HEK293T (cell line): Measurements from ENCODE around the gene TREML4.
A peak's percentile ranks its signal among the peaks of the same experiment; 100 is the strongest.

Source experiments
- CTCF ChIA-PET: fragments of 350-600 bp; formaldehyde crosslinking; extraction: SDS; loops from one replicate; lab custom pipeline; 2021; ENCODE audit warnings: antibody characterized with exemption, inconsistent platforms; lab: Yijun Ruan, JAX
- POLR2A ChIA-PET: fragments of 350-600 bp; formaldehyde crosslinking; extraction: SDS; loops from one replicate; lab custom pipeline; 2020; ENCODE audit warnings: antibody characterized with exemption, inconsistent platforms; lab: Yijun Ruan, JAX
- DNase-seq: peaks from one replicate; pipeline ENCODE4 v3.0.0; 2012; ENCODE audit warnings: mixed read lengths; ENCODE audit errors: extremely low spot score
- ARNT ChIP-seq: fragments of 450-650 bp; IDR thresholded peaks from 2 replicates; pipeline ENCODE4 v1.6.1; 2017; ENCODE audit warnings: mild to moderate bottlenecking
- BHLHE40 ChIP-seq: fragments of 450-650 bp; IDR thresholded peaks from 2 replicates; pipeline ENCODE4 v1.6.1; 2016; ENCODE audit warnings: mild to moderate bottlenecking, moderate library complexity, borderline replicate concordance
- CTBP1 ChIP-seq: fragments of 450-650 bp; IDR thresholded peaks from 2 replicates; pipeline ENCODE4 v1.6.1; 2016; ENCODE audit warnings: borderline replicate concordance
- ELF4 ChIP-seq: fragments of 450-650 bp; IDR thresholded peaks from 2 replicates; pipeline ENCODE4 v1.6.1; 2017; ENCODE audit warnings: antibody characterized with exemption
- FOXA1 ChIP-seq: fragments of 450-650 bp; IDR thresholded peaks from 2 replicates; pipeline ENCODE4 v1.6.1; 2016; ENCODE audit warnings: mild to moderate bottlenecking
- FOXK2 ChIP-seq: fragments of 450-650 bp; IDR thresholded peaks from 2 replicates; pipeline ENCODE4 v1.6.1; 2016; ENCODE audit warnings: mild to moderate bottlenecking
- FOXM1 ChIP-seq: fragments of 450-650 bp; IDR thresholded peaks from 2 replicates; pipeline ENCODE4 v1.6.1; 2017; ENCODE audit warnings: mild to moderate bottlenecking, borderline replicate concordance
- HDGF ChIP-seq: fragments of 450-650 bp; IDR thresholded peaks from 2 replicates; pipeline ENCODE4 v1.6.1; 2017; ENCODE audit warnings: antibody characterized with exemption, borderline replicate concordance
- L3MBTL2 ChIP-seq: fragments of 450-650 bp; conservative IDR thresholded peaks from 2 replicates; pipeline ENCODE4 v1.6.1; 2016; ENCODE audit warnings: mild to moderate bottlenecking
- LEF1 ChIP-seq: fragments of 450-650 bp; IDR thresholded peaks from 2 replicates; pipeline ENCODE4 v1.6.1; 2017; ENCODE audit warnings: mild to moderate bottlenecking, borderline replicate concordance
- NFRKB ChIP-seq: fragments of 450-650 bp; IDR thresholded peaks from 2 replicates; pipeline ENCODE4 v1.6.1; 2016; ENCODE audit warnings: mild to moderate bottlenecking, moderate library complexity
- SP1 ChIP-seq: fragments of 450-650 bp; IDR thresholded peaks from 2 replicates; pipeline ENCODE4 v1.6.1; 2017
- SUZ12 ChIP-seq: fragments of 450-650 bp; IDR thresholded peaks from 2 replicates; pipeline ENCODE4 v1.6.1; 2016; ENCODE audit warnings: mild to moderate bottlenecking
- TARDBP ChIP-seq: fragments of 450-650 bp; IDR thresholded peaks from 2 replicates; pipeline ENCODE4 v1.6.1; 2016
- ZNF384 ChIP-seq: fragments of 450-650 bp; IDR thresholded peaks from 2 replicates; pipeline ENCODE4 v1.6.1; 2016
- TF ChIP-seq, protein P1 (sequence below): fragments of 450-650 bp; IDR thresholded peaks from 2 replicates; pipeline ENCODE4 v1.6.1; 2016

TREML4 gene, protein sequence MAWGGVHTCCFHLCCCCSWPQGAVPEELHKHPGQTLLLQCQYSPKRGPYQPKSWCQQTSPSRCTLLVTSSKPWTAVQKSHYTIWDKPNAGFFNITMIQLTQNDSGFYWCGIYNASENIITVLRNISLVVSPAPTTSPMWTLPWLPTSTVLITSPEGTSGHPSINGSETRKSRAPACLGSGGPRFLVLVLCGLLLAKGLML

GRCh38 chr6:41228096-41228495 lies at the start of gene TREML4:
Gene TREML4, plus strand, starts transcription at chr6:41228349. Its CDS starts 79 bp downstream, at chr6:41228428.
- POLR2A ChIA-PET = no interaction called here
- CTCF ChIA-PET = interaction anchor here (1.3 kb wide), 1 partner anchor 93 kb away, joined by 5 read pairs; no protein-coding TSS in a partner anchor
- DNase-seq = no peak
- TF ChIP-seq BHLHE40 = no peak

DNA sequence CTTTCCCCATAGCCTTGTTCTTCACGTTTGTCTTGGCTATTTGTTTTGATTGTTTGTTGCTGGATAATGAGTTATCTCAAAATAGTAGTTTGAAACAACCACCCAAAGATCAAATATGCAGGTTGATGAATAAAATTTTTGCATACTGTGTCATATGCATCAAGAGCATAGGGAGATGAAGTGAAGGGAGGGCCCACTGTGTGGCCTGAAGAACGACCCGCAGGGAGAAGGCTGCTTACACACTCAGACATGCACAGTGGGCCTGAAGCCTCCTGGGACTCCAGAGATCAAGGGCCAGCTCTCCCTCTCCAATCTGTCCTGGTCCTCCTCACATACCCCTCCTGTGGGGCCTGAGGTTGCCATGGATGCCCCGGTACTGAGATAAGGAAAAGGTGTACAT lies 49.0 kb upstream of the TREML4 start:
- no peak for DNase-seq
- TF ChIP-seq FOXM1 = no peak
- ChIA-PET CTCF (no interaction called here), POLR2A (no interaction called here)

- CTCF ChIA-PET = interaction anchor here (0.6 to 1.7 kb wide), 4 partner anchors 10 to 164 kb away, joined by 3 to 11 read pairs (median 6); no protein-coding TSS in a partner anchor
- DNase-seq = no peak
- TF ChIP-seq HDGF (no peak), LEF1 (no peak), BHLHE40 (no peak)
- POLR2A ChIA-PET = no interaction called here
Observed at GRCh38 chr6:41181566-41181965, 46.6 kb upstream of the TREML4 start.

DNA sequence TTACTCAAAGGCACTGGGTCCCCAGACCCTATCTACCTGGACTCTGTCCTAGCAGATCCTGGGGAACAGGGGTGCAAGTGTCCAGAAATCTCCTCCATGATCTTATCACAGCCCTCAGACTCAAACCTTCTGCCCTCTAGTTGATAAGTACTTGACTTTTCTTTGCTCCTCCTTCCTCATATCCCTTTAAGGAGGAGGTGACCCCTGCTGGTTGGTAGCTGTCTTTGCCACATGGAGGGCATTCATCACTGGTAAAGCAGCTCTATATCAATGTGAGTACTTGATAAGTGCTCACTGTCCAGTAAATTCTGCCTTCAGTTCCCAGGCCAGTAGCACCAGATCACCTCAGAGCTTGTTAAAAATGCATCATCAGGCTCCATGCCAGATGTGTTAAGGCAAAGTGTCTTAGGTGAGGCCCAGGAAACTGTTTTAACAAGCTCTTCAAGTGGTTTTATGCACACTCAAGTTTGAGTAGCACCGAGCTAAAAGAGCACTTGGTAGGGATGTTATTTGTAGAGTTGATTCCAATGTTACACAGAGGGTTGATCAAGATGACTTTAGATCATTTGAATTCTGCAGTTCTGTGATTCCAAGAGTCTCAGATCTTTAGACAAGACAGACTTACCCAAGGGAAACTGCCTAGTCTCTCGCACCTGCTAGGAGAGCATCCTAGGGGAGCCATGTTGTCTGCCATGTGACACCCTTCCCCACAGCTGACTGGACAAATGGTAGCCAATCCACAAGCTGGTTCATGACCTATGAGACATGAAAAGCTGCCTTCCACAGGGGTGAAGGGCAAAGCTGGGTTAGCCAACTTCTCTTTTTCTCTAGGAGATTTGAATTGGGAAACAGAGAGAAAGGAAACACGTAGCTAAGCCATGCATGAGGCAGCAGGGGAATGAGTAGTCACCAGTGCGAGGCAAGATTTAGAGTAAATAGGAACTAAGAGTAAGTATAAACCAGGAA lies 45.8 kb upstream of the TREML4 start:
- CTCF ChIA-PET = interaction anchor here (0.6 to 1.8 kb wide), 9 partner anchors 10 to 165 kb away, joined by 3 to 11 read pairs (median 4); partner anchors contain the start of gene TREML2
- DNase-seq = peak; percentile 51
- POLR2A ChIA-PET = interaction anchor here (1.3 kb wide), 1 partner anchor 110 kb away, joined by 4 read pairs; the partner anchor contains the start of genes NFYA and OARD1
- no peak for TF ChIP-seq FOXK2
- TF ChIP-seq L3MBTL2 = no peak
- TF ChIP-seq SP1 = no peak
- no peak for TF ChIP-seq BHLHE40
- TF ChIP-seq HDGF = no peak
- no peak for TF ChIP-seq FOXA1
- TF ChIP-seq LEF1 = no peak
- no peak for TF ChIP-seq TARDBP
- no peak for TF ChIP-seq SUZ12
- TF ChIP-seq CTBP1 = no peak
- no peak for TF ChIP-seq ELF4
- TF ChIP-seq ARNT = no peak
- no peak for TF ChIP-seq NFRKB
- TF ChIP-seq, protein P1, sequence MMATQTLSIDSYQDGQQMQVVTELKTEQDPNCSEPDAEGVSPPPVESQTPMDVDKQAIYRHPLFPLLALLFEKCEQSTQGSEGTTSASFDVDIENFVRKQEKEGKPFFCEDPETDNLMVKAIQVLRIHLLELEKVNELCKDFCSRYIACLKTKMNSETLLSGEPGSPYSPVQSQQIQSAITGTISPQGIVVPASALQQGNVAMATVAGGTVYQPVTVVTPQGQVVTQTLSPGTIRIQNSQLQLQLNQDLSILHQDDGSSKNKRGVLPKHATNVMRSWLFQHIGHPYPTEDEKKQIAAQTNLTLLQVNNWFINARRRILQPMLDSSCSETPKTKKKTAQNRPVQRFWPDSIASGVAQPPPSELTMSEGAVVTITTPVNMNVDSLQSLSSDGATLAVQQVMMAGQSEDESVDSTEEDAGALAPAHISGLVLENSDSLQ = no peak
- no peak for TF ChIP-seq FOXM1

DNA sequence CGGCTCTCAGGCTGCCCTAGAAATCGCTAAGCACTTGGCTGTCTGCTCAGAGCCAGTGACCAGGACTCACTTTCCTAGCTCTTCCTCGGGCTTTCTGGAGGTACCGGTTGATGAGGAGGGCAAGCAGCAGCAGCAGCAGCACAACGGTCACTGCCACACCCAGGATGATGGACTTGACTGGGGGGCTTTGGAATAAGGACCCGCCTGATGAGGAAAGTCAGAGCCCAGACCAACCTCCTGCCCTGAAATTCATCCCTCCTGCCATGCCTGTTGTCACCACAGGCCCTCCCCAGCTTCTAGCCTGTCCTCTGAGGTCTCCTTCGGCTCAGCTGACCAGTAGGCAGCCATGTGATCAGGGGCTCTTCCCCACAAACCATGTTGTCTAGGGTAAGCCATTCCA lies 43.4 kb upstream of the TREML4 start:
- ChIA-PET POLR2A (no interaction called here), CTCF (no interaction called here)
- TF ChIP-seq FOXA1 = no peak
- no peak for TF ChIP-seq ZNF384
- no peak for TF ChIP-seq FOXK2
- TF ChIP-seq SP1 = no peak
- TF ChIP-seq, protein P1 = no peak
- TF ChIP-seq BHLHE40 = no peak
- TF ChIP-seq ARNT = no peak
- no peak for TF ChIP-seq NFRKB
- no peak for TF ChIP-seq CTBP1
- TF ChIP-seq SUZ12 = no peak
- TF ChIP-seq LEF1 = no peak
- DNase-seq = no peak

DNA sequence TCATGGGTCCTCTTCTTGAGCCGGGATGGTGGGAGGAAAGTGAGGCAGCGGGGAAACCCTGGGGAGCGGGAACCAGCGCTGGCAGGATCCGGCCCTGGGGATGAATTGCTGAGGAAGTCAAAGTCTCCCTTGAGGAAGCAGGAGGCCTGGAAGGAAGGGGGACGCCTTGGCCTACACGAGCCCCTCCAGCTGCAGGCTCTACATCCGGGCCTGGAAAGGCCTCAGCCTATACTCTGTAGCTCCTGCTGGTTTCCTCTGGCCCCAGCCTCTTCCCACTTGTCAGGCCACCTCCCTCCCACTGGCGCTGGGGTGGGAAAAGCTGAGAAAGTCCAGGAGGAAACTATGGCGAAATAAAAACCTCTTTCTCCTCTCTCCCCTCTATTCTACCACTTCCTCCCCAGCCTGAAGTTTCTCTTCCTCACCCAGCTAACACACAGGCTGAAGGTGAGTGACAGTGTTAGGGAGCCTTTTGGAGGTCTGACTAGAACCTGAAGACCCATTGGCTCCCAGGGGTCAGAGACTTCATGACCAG lies 42.1 kb upstream of the TREML4 start:
- ChIA-PET POLR2A (no interaction called here), CTCF (no interaction called here)
- no peak for TF ChIP-seq FOXM1
- no peak for TF ChIP-seq ARNT
- no peak for TF ChIP-seq ZNF384
- no peak for TF ChIP-seq FOXK2
- TF ChIP-seq ELF4 = no peak
- no peak for TF ChIP-seq TARDBP
- TF ChIP-seq FOXA1 = no peak
- TF ChIP-seq L3MBTL2 = no peak
- TF ChIP-seq LEF1 = no peak
- TF ChIP-seq NFRKB = no peak
- TF ChIP-seq CTBP1 = no peak
- TF ChIP-seq HDGF = no peak
- no peak for DNase-seq
